Measurements from ENCODE around the gene CTNNBIP1.
A peak's percentile ranks its signal among the peaks of the same experiment; 100 is the strongest.

CTNNBIP1 gene

DNA sequence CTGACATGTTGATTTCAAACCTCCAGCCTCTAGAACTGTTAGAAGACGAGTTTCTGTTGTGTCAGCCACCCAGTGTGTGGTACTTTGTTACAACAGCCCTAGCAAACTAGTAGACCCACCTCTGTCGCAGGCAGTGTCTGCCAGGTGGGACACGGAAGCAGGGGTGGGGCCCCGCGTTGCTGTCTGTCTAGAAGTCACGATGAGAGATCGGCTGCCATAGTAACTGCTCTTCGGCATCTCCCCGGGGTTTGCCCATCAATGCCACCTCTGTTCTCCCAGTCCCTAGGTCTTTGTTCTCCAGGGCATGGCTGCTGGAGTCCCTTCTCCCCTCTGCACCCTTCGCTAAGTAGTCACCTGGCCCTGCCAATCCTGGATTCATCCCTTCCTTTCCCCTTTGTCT, 71.1 kb downstream of the CTNNBIP1 start:
- no peak for DNase-seq (ENCODE audit: low read depth)

GRCh38 chr1:9836632-9836960, 73.5 kb downstream of the CTNNBIP1 start:
- no peak for DNase-seq (ENCODE audit: low read depth)
- H3K4me3 ChIP-seq (ENCODE audit: low read depth, low read length) = no peak overlapping the region
- TF ChIP-seq MYC (IDR thresholded peaks at IDR 0.05; ENCODE audit: low read depth, low read length) (no peak), MAX (IDR thresholded peaks at IDR 0.05; ENCODE audit: low read depth, low read length) (no peak), CTCF (IDR thresholded peaks at IDR 0.05; ENCODE audit: low read depth, low read length) (no peak), POLR2A (IDR thresholded peaks at IDR 0.05; ENCODE audit: extremely low read depth, insufficient read length) (no peak)

More for the DNA sequence above, 71.1 kb downstream of the CTNNBIP1 start:
- no peak overlapping the region for H3K4me3 ChIP-seq (ENCODE audit: low read depth, low read length)
- TF ChIP-seq MAX (IDR thresholded peaks at IDR 0.05; ENCODE audit: low read depth, low read length) (no peak), MYC (IDR thresholded peaks at IDR 0.05; ENCODE audit: low read depth, low read length) (no peak), POLR2A (IDR thresholded peaks at IDR 0.05; ENCODE audit: extremely low read depth, insufficient read length) (no peak), CTCF (IDR thresholded peaks at IDR 0.05; ENCODE audit: low read depth, low read length) (no peak)

GRCh38 chr1:9835758-9836631, 74.1 kb downstream of the CTNNBIP1 start:
- TF ChIP-seq MYC (IDR thresholded peaks at IDR 0.05; ENCODE audit: low read depth, low read length) = no peak
- no peak for DNase-seq (ENCODE audit: low read depth)
- H3K4me3 ChIP-seq (ENCODE audit: low read depth, low read length) = no peak overlapping the region

DNA sequence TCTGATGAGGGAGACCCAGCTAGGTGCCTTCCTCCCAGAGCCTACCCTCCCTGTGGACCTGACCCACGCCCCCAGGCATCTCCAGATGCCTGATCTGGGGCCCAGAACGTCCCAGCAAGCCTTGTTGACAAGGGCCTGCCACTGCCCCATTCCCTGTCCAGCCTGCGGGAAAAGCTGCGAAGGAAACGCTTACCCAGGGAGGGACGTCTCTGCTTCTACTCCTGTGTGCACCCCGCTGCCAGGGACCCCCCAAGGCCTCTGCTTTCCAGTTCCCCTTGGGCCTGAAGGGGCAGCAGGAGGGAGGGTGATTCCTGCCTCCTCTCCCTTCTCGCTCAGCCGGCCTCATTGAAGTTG, 74.7 kb downstream of the CTNNBIP1 start:
- DNase-seq (ENCODE audit: low read depth) = no peak
- no peak for TF ChIP-seq CTCF (IDR thresholded peaks at IDR 0.05; ENCODE audit: low read depth, low read length)
- no peak for TF ChIP-seq MAX (IDR thresholded peaks at IDR 0.05; ENCODE audit: low read depth, low read length)
- no peak for TF ChIP-seq MYC (IDR thresholded peaks at IDR 0.05; ENCODE audit: low read depth, low read length)
- no peak for TF ChIP-seq POLR2A (IDR thresholded peaks at IDR 0.05; ENCODE audit: extremely low read depth, insufficient read length)
- no peak overlapping the region for H3K4me3 ChIP-seq (ENCODE audit: low read depth, low read length)

- TF ChIP-seq CTCF (IDR thresholded peaks at IDR 0.05; ENCODE audit: low read depth, low read length) = no peak
- TF ChIP-seq MYC (IDR thresholded peaks at IDR 0.05; ENCODE audit: low read depth, low read length) = no peak
- no peak for TF ChIP-seq POLR2A (IDR thresholded peaks at IDR 0.05; ENCODE audit: extremely low read depth, insufficient read length)
- TF ChIP-seq MAX (IDR thresholded peaks at IDR 0.05; ENCODE audit: low read depth, low read length) = no peak
- H3K4me3 ChIP-seq (ENCODE audit: low read depth, low read length) = no peak overlapping the region
- DNase-seq (ENCODE audit: low read depth) = no peak
These were observed 76.4 kb downstream of the CTNNBIP1 start for GRCh38 chr1:9833632-9834031.

GRCh38 chr1:9827558-9828185, 82.4 kb downstream of the CTNNBIP1 start:
- DNase-seq (ENCODE audit: low read depth) = peak; percentile 26
- TF ChIP-seq CTCF (IDR thresholded peaks at IDR 0.05; ENCODE audit: low read depth, low read length) (peak; percentile 29), MYC (IDR thresholded peaks at IDR 0.05; ENCODE audit: low read depth, low read length) (no peak), POLR2A (IDR thresholded peaks at IDR 0.05; ENCODE audit: extremely low read depth, insufficient read length) (no peak)
- no peak overlapping the region for H3K4me3 ChIP-seq (ENCODE audit: low read depth, low read length)

Data from NB4 (cell line).